Measurements from ENCODE around the gene NPAS3.

DNA sequence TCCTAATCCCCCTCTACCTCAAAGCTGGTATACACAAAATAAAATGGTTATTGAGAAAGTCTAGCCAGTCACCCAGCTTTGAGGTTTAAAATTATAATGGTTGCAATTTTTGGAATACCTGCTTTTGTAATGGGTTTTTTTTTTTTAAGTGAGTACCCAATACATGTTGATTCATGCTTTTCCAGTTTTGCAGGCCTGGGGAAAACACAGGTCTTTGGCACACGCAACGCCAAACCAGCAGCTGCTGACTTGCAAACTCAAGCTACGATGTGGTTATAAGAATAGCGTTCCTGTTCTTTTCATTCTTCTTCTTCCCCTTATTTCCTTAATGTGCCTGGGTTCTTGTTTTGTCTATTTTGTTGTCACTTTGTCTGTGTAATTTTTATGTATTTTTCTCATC lies 779.2 kb downstream of the NPAS3 start:
- TF ChIP-seq POLR2A (IDR thresholded peaks at IDR 0.05; ENCODE audit: low read depth, low read length): no peak
- no peak for TF ChIP-seq POLR2AphosphoS5 (IDR thresholded peaks at IDR 0.05; ENCODE audit: low read depth, low read length)
- no peak for TF ChIP-seq TAF1 (IDR thresholded peaks at IDR 0.05; ENCODE audit: low read depth, low read length)
- TF ChIP-seq POU2F2 (IDR thresholded peaks at IDR 0.05; ENCODE audit: low read depth, low read length): no peak
- TF ChIP-seq SPI1 (IDR thresholded peaks at IDR 0.05; ENCODE audit: low read depth, low read length): no peak
